ENCODE measurements around the gene WIPI1.

Gene WIPI1, protein sequence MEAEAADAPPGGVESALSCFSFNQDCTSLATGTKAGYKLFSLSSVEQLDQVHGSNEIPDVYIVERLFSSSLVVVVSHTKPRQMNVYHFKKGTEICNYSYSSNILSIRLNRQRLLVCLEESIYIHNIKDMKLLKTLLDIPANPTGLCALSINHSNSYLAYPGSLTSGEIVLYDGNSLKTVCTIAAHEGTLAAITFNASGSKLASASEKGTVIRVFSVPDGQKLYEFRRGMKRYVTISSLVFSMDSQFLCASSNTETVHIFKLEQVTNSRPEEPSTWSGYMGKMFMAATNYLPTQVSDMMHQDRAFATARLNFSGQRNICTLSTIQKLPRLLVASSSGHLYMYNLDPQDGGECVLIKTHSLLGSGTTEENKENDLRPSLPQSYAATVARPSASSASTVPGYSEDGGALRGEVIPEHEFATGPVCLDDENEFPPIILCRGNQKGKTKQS

GRCh38 chr17:68457168-68457538, at the start of gene WIPI1:
TSS of gene WIPI1 (minus strand) at chr17:68457496. CDS start at chr17:68457421, 75 bp downstream.
- TF ChIP-seq, protein P1, sequence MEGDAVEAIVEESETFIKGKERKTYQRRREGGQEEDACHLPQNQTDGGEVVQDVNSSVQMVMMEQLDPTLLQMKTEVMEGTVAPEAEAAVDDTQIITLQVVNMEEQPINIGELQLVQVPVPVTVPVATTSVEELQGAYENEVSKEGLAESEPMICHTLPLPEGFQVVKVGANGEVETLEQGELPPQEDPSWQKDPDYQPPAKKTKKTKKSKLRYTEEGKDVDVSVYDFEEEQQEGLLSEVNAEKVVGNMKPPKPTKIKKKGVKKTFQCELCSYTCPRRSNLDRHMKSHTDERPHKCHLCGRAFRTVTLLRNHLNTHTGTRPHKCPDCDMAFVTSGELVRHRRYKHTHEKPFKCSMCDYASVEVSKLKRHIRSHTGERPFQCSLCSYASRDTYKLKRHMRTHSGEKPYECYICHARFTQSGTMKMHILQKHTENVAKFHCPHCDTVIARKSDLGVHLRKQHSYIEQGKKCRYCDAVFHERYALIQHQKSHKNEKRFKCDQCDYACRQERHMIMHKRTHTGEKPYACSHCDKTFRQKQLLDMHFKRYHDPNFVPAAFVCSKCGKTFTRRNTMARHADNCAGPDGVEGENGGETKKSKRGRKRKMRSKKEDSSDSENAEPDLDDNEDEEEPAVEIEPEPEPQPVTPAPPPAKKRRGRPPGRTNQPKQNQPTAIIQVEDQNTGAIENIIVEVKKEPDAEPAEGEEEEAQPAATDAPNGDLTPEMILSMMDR (IDR thresholded peaks at IDR 0.05), result no peak
- Histone ChIP-seq H3K9me3 (no peaks in the 10 kb centered on the region), H3K27me3 (no peaks in the 10 kb centered on the region), H3K27ac (peak within 1 kb of the TSS; percentile 92), H3K4me3 (ENCODE audit: low read depth in 1 of 2, low read length in 1 of 2) (peak within 1 kb of the TSS; percentile 83), H3K36me3 (peaks cover 4% of the 10 kb centered on the region), H3K4me1 (ENCODE audit: control insufficient read depth in 1 of 2, insufficient read depth in 1 of 2, low read depth in 1 of 2, low read length in 1 of 2) (peaks cover 72 to 78% of the 10 kb centered on the region in 2 experiments)

DNA sequence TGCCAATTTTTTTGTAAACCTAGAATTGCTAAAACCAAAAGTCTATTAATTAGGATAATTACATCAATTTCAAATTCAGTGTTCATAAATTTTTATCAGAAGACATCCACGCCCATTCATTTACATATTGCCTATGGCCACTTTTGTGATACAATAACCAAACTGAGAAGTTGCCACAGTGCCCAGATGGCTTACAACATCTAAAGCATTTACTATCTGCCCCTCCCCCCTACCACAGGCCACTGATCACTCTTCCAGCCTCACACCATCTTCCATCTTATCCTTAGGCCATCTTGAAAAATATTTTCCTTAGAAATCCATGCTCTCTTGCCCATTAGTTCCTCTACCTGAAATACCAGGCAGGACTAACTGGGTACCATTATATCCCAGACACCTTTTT, 48.7 kb upstream of the WIPI1 start:
- no peaks in the 10 kb centered on the region for H3K36me3 ChIP-seq
- H3K9me3 ChIP-seq, result no peaks in the 10 kb centered on the region
- H3K4me1 ChIP-seq (ENCODE audit: control insufficient read depth in 1 of 2, insufficient read depth in 1 of 2, low read depth in 1 of 2, low read length in 1 of 2), result peaks cover 52 to 65% of the 10 kb centered on the region in 2 experiments
- H3K27me3 ChIP-seq, result no peaks in the 10 kb centered on the region
- H3K4me3 ChIP-seq (ENCODE audit: low read depth in 1 of 2, low read length in 1 of 2), result no peak overlapping the region
- peak overlapping the region; percentile 69 for H3K27ac ChIP-seq
- TF ChIP-seq, protein P1 (IDR thresholded peaks at IDR 0.05), result no peak

GRCh38 chr17:68501074-68501473, 43.8 kb upstream of the WIPI1 start:
- Histone ChIP-seq H3K4me1 (ENCODE audit: control insufficient read depth in 1 of 2, insufficient read depth in 1 of 2, low read depth in 1 of 2, low read length in 1 of 2) (peaks cover 55 to 58% of the 10 kb centered on the region in 2 experiments), H3K9me3 (no peaks in the 10 kb centered on the region), H3K4me3 (ENCODE audit: low read depth in 1 of 2, low read length in 1 of 2) (no peak overlapping the region), H3K36me3 (no peaks in the 10 kb centered on the region), H3K27ac (peak overlapping the region; percentile 99), H3K27me3 (no peaks in the 10 kb centered on the region)
- TF ChIP-seq, protein P1 (IDR thresholded peaks at IDR 0.05), result no peak

GRCh38 chr17:68499587-68499986, 42.3 kb upstream of the WIPI1 start:
- H3K4me3 ChIP-seq (ENCODE audit: low read depth in 1 of 2, low read length in 1 of 2), result peak overlapping the region; percentile 65 to 71
- TF ChIP-seq, protein P1 (IDR thresholded peaks at IDR 0.05), result no peak
- no peaks in the 10 kb centered on the region for H3K36me3 ChIP-seq
- peak overlapping the region; percentile 99 for H3K27ac ChIP-seq
- H3K9me3 ChIP-seq, result no peaks in the 10 kb centered on the region
- peaks cover 46 to 47% of the 10 kb centered on the region in 2 experiments for H3K4me1 ChIP-seq (ENCODE audit: control insufficient read depth in 1 of 2, insufficient read depth in 1 of 2, low read depth in 1 of 2, low read length in 1 of 2)
- no peaks in the 10 kb centered on the region for H3K27me3 ChIP-seq

DNA sequence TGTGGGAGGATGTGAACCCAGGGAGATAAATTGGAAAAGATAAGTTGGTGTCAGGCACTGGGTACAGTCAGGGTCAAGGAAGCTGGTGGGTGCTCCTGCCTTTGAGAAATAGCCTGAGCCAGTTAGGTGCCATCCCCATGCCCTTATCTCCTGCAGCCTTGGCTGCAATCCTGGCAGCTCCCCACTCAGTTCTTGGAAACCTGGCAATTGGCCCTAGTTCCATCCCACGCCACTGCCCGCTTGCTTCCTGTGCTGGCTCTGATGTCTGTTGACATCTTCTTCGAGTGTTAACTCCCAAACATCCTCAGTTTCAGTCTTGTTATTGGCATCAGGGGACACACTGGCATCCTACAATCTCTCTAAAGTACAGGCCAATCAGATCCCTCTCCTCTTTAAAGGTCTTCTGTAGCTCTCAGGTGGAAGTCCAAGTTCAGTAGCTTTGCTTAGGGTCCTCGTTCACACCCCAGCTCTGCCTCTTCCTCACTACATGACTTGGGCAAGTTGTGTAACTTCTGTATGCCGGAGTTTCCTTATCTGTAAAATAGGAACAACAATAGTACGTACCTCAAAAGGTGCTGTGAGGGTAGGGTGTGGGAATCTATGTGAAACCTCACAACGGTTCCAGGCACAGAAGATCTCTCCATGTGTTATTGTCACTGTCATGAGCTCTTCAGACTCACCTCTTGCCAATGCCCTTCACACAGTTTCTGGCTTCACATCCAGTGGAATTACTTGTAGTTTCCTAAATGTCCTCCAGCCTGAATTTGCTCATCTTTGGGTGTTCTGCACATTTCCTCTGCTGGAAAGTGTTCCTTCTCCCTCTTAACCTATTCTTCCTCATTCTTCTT, 41.4 kb upstream of the WIPI1 start:
- H3K27me3 ChIP-seq, result no peaks in the 10 kb centered on the region
- H3K27ac ChIP-seq, result peak overlapping the region; percentile 99
- TF ChIP-seq, protein P1 (IDR thresholded peaks at IDR 0.05), result no peak
- H3K4me1 ChIP-seq (ENCODE audit: control insufficient read depth in 1 of 2, insufficient read depth in 1 of 2, low read depth in 1 of 2, low read length in 1 of 2), result peaks cover 46 to 47% of the 10 kb centered on the region in 2 experiments
- H3K9me3 ChIP-seq, result no peaks in the 10 kb centered on the region
- peak overlapping the region; percentile 65 to 71 for H3K4me3 ChIP-seq (ENCODE audit: low read depth in 1 of 2, low read length in 1 of 2)
- H3K36me3 ChIP-seq, result no peaks in the 10 kb centered on the region
